Type B pancreatic cell (in vitro differentiated cells): ENCODE measurements around the gene LIX1. TPM values are rescaled to one million over a fixed set of nuclear protein-coding genes. Genes with fewer than 3 reads are reported as not detected.
"Not testable (repeated sequence)": the region's sequence is repeated elsewhere in the genome, so short reads cannot be mapped to it uniquely, and the experiment has no call there.

Experiments used
- DNase-seq: peaks from one replicate; pipeline ENCODE4 v3.0.0; 2021; ENCODE audit warnings: mixed read lengths; ENCODE audit not compliant: unreplicated experiment; ENCODE audit errors: extremely low spot score
- H3K27ac Mint-ChIP-seq: 2 replicates; pipeline ENCODE4 v1.8.0; 2021; ENCODE audit warnings: mild to moderate bottlenecking, mixed read lengths
- H3K27me3 Mint-ChIP-seq: 2 replicates; pipeline ENCODE4 v1.8.0; 2021; ENCODE audit warnings: mixed read lengths
- H3K36me3 Mint-ChIP-seq: 2 replicates; pipeline ENCODE4 v1.8.0; 2021; ENCODE audit warnings: mixed read lengths
- H3K4me1 Mint-ChIP-seq: one replicate; pipeline ENCODE4 v1.8.0; 2021; ENCODE audit warnings: mixed read lengths; ENCODE audit not compliant: unreplicated experiment
- H3K4me3 Mint-ChIP-seq: 2 replicates; pipeline ENCODE4 v1.8.0; 2021; ENCODE audit warnings: mild to moderate bottlenecking, mixed read lengths
- H3K9me3 Mint-ChIP-seq: 2 replicates; pipeline ENCODE4 v1.8.0; 2021; ENCODE audit warnings: mixed read lengths
- total RNA-seq: library from RNA; stranded (reverse); gene quantifications from 2 replicates; pipeline ENCODE4 v1.2.1, GENCODE V29; 2021; ENCODE audit warnings: low replicate concordance
- TF ChIP-seq, protein P1 (sequence below): fragments of 200-600 bp; sonication (generic); conservative IDR thresholded peaks from 2 replicates; pipeline ENCODE4 v1.5.0; 2021; ENCODE audit warnings: antibody characterized with exemption, mild to moderate bottlenecking

Gene LIX1
- total RNA-seq, 1 donor from 2014 or later, result 27.4 TPM

DNA sequence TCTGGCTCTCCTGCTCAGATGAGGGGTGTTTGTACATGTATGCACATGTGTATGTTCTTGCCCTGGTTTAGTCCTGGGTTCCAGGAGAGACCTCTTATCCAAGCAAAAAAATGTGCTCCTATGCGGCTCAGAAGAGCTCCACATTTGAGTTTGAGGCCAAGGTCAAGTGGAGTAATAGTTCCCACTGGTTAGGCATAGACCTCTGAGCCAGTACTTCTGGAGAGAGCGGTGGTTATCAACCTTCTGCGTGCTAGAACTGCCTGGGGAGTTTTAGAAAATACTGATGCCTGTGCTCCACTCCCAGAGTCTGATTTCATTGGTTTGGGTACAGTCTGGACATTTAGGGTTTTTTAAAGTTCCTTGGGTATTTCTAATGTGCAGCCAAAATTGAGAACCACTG, 51.5 kb downstream of the LIX1 start:
- DNase-seq, result no peak
- TF ChIP-seq, protein P1, sequence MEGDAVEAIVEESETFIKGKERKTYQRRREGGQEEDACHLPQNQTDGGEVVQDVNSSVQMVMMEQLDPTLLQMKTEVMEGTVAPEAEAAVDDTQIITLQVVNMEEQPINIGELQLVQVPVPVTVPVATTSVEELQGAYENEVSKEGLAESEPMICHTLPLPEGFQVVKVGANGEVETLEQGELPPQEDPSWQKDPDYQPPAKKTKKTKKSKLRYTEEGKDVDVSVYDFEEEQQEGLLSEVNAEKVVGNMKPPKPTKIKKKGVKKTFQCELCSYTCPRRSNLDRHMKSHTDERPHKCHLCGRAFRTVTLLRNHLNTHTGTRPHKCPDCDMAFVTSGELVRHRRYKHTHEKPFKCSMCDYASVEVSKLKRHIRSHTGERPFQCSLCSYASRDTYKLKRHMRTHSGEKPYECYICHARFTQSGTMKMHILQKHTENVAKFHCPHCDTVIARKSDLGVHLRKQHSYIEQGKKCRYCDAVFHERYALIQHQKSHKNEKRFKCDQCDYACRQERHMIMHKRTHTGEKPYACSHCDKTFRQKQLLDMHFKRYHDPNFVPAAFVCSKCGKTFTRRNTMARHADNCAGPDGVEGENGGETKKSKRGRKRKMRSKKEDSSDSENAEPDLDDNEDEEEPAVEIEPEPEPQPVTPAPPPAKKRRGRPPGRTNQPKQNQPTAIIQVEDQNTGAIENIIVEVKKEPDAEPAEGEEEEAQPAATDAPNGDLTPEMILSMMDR, result no peak
- Mint-ChIP-seq H3K36me3 (peaks cover 3% of the 10 kb centered on the region), H3K9me3 (no peaks in the 10 kb centered on the region), H3K27ac (no peak overlapping the region), H3K4me3 (no peak overlapping the region), H3K4me1 (peaks cover 22% of the 10 kb centered on the region), H3K27me3 (no peaks in the 10 kb centered on the region)

GRCh38 chr5:97089149-97089801, 53.1 kb downstream of the LIX1 start:
- TF ChIP-seq, protein P1, result no peak
- H3K4me3 Mint-ChIP-seq, result no peak overlapping the region
- H3K27me3 Mint-ChIP-seq, result no peaks in the 10 kb centered on the region
- peaks cover 11% of the 10 kb centered on the region for H3K4me1 Mint-ChIP-seq
- no peak for DNase-seq
- peaks cover 5% of the 10 kb centered on the region for H3K9me3 Mint-ChIP-seq
- H3K27ac Mint-ChIP-seq, result no peak overlapping the region
- peaks cover 3% of the 10 kb centered on the region for H3K36me3 Mint-ChIP-seq

DNA sequence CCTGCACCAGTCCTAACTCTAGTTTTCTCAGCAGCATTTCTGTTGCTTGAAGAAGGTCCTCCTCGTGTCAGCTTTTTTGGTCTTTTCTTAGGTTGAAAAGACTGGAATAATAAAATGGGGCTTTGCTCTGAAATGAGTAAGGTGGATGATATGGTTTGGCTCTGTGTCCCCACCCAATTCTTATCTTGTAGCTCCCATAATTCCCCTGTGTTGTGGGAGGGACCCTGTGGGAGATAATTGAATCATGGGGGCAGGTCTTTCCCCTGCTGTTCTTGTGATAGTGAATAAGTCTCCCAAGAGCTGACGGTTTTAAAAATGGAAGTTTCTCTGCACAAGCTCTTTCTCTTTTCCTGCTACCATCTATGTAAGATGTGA, 53.6 kb downstream of the LIX1 start:
- H3K27ac Mint-ChIP-seq, result no peak overlapping the region
- peaks cover 11% of the 10 kb centered on the region for H3K4me1 Mint-ChIP-seq
- no peak for DNase-seq
- peaks cover 3% of the 10 kb centered on the region for H3K36me3 Mint-ChIP-seq
- TF ChIP-seq, protein P1, result no peak
- no peaks in the 10 kb centered on the region for H3K27me3 Mint-ChIP-seq
- peaks cover 5% of the 10 kb centered on the region for H3K9me3 Mint-ChIP-seq
- no peak overlapping the region for H3K4me3 Mint-ChIP-seq

- Mint-ChIP-seq H3K36me3 (no peaks in the 10 kb centered on the region), H3K4me1 (peaks cover 8% of the 10 kb centered on the region), H3K27me3 (no peaks in the 10 kb centered on the region), H3K4me3 (no peak overlapping the region), H3K27ac (no peak overlapping the region), H3K9me3 (peaks cover 5% of the 10 kb centered on the region)
- no peak for DNase-seq
- TF ChIP-seq, protein P1, result no peak
Measured at GRCh38 chr5:97087138-97087537, 55.3 kb downstream of the LIX1 start.

- DNase-seq, result no peak
- no peaks in the 10 kb centered on the region for H3K27me3 Mint-ChIP-seq
- H3K4me1 Mint-ChIP-seq, result peaks cover 2% of the 10 kb centered on the region
- H3K27ac Mint-ChIP-seq, result no peak overlapping the region
- no peak overlapping the region for H3K4me3 Mint-ChIP-seq
- TF ChIP-seq, protein P1, result no peak
- no peaks in the 10 kb centered on the region for H3K36me3 Mint-ChIP-seq
- H3K9me3 Mint-ChIP-seq, result peaks cover 5% of the 10 kb centered on the region
Measured at GRCh38 chr5:97085459-97086181, 56.8 kb downstream of the LIX1 start.

- not testable (repeated sequence) for H3K36me3 Mint-ChIP-seq, DNase-seq
Measured at GRCh38 chr5:97084782-97085458, 57.5 kb downstream of the LIX1 start.

More at GRCh38 chr5:97084782-97085458, 57.5 kb downstream of the LIX1 start:
- not testable (repeated sequence) for H3K4me1 Mint-ChIP-seq, H3K9me3 Mint-ChIP-seq, H3K4me3 Mint-ChIP-seq, H3K27me3 Mint-ChIP-seq, H3K27ac Mint-ChIP-seq
